ENCODE results near the gene UBAC1. TPM values are rescaled to one million over a fixed set of nuclear protein-coding genes. Genes with fewer than 3 reads are reported as not detected.

Gene UBAC1
- total and polyA plus RNA-seq, 10 of the 15 experiments (the other 5 are each of a cell fraction or from before 2014, with no cell fraction given), result 16.7 to 54.6 (median 38.5) TPM

DNA sequence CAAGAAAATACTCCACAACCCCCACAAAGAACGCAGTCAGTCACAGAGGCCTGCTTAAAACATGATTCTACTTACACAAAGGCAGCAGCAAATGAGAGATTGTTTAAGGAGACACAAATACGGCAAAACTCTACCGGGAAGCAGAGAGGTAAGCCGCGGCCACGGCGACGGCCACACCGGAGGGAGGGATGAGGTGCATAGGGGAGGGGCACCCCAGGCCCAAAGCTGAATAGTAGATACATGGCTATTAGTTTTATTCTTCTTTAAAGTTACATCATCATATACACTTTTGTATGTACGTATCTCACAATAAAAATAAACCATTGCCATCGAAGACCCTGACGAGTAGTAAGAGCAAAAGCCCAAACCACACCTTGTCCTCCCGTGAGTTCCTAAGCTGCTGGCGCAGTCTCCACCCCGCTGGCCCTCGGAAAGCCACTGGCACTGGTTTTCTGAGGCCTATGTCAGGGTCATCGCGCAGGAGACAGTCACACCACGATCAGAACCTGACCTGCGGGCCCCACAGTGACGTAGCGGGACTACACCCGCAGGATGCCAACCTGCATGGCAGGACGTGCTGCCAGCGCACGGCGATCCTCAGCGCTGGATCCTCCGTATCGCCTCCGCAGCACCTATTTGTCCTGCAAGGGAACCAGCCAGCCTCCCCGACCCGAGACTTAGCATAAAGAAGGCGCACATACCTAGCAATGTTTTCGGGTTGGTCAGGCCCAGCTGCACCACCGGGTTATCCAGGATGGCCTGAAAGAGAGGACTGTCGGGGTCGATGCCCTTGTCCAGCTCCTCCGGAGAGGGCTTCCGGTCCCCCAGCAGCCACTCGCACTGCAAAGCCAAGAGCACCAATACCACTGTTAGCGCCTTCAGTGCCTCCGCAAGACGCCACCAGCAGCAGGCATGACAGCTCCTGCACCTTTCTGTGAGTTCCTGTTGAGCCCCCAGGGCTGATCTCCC is 23.4 kb downstream of the UBAC1 start (continued):
- TF ChIP-seq, protein P1, sequence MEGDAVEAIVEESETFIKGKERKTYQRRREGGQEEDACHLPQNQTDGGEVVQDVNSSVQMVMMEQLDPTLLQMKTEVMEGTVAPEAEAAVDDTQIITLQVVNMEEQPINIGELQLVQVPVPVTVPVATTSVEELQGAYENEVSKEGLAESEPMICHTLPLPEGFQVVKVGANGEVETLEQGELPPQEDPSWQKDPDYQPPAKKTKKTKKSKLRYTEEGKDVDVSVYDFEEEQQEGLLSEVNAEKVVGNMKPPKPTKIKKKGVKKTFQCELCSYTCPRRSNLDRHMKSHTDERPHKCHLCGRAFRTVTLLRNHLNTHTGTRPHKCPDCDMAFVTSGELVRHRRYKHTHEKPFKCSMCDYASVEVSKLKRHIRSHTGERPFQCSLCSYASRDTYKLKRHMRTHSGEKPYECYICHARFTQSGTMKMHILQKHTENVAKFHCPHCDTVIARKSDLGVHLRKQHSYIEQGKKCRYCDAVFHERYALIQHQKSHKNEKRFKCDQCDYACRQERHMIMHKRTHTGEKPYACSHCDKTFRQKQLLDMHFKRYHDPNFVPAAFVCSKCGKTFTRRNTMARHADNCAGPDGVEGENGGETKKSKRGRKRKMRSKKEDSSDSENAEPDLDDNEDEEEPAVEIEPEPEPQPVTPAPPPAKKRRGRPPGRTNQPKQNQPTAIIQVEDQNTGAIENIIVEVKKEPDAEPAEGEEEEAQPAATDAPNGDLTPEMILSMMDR (IDR thresholded peaks at IDR 0.05 in 2 of 3, conservative IDR thresholded peaks at IDR 0.05 in 1 of 3; ENCODE audit: control insufficient read depth in 2 of 3, extremely low read depth in 1 of 3, insufficient read depth in 1 of 3, low read depth in 3 of 3, low read length in 3 of 3), result no peak

DNA sequence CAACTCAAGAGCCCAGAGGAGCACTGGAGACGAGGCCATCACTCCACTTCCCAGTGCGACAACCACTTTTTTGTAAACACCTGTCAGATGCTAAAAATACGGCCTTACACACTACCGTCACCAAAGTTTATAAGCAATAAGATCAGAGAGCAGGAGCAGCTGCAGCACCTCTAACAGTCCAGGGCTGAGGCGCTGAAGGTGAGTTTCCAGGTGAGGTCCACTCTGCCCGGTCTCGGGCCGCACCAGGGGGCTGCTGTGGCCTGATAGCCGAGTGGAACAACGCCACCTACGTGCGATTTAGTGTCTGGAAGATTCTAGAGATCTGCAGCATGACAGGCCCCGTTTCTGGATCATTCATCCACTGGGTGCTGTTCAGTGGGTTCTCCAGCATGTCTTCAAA is 28.1 kb downstream of the UBAC1 start:
- Histone ChIP-seq H3K36me3 (ENCODE audit: control insufficient read depth in 2 of 2, insufficient read depth in 2 of 2, low read length in 1 of 2) (peaks cover 7 to 15% of the 10 kb centered on the region in 2 experiments; a peak in 3 of 4 replicates), H2AFZ (ENCODE audit: control insufficient read depth, low read depth, low read length) (no peak overlapping the region), H3K79me2 (ENCODE audit: control insufficient read depth, insufficient read depth, low read length) (no peaks in the 10 kb centered on the region), H3K27me3 (replicated peaks in 1 of 2; ENCODE audit: control insufficient read depth in 2 of 2, insufficient read depth in 2 of 2, low read length in 1 of 2) (no peaks in the 10 kb centered on the region), H3K9me3 (replicated peaks; ENCODE audit: control insufficient read depth, insufficient read depth, low read length) (no peaks in the 10 kb centered on the region; the same call in 2 of the 3 replicates), H4K20me1 (ENCODE audit: control insufficient read depth, insufficient read depth) (no peaks in the 10 kb centered on the region), H3K4me2 (ENCODE audit: control insufficient read depth, insufficient read depth) (no peak overlapping the region), H3K4me1 (ENCODE audit: control insufficient read depth, insufficient read depth, low read length) (no peaks in the 10 kb centered on the region), H3K27ac (ENCODE audit: control insufficient read depth, insufficient read depth) (no peak overlapping the region), H3K4me3 (no peak overlapping the region), H3K9ac (ENCODE audit: control insufficient read depth, insufficient read depth, low read length) (no peak overlapping the region)
- ChIA-PET SMC1A (ENCODE audit: uncharacterized antibody, unreplicated experiment) (no interaction called here), RAD21 (ENCODE audit: unreplicated experiment) (no interaction called here), POLR2A (no interaction called here), CTCF (no interaction called here)
- no TSS peak for BruUV-seq (replicated peaks)
- intact Hi-C loops (cut with micrococcal nuclease; ENCODE audit: unreplicated experiment), result no loop called here
- ATAC-seq, result no peak
- no peak for FAIRE-seq
- WGBS (ENCODE audit: insufficient coverage, insufficient replicate concordance, low lambda C conversion rate, missing lambda C conversion rate), result 98% methylated on average over 13 of the region's 13 CpGs
- in situ Hi-C loops (cut with MboI), result no loop called here
- DNase-seq (ENCODE audit: low read depth, low spot score), result no peak
- TF ChIP-seq MYB (IDR thresholded peaks at IDR 0.05; ENCODE audit: borderline replicate concordance, low read depth, low read length), result no peak
- TF ChIP-seq SREBF2 (IDR thresholded peaks at IDR 0.05; ENCODE audit: low read length), result no peak
- no peak for TF ChIP-seq SP1 (IDR thresholded peaks at IDR 0.05; ENCODE audit: low read depth, low read length)
- TF ChIP-seq CHD2 (IDR thresholded peaks at IDR 0.05; ENCODE audit: borderline replicate concordance, low read depth, low read length), result no peak
- TF ChIP-seq MEF2B (IDR thresholded peaks at IDR 0.05; ENCODE audit: partially characterized antibody, poor library complexity, severe bottlenecking), result no peak
- TF ChIP-seq, protein P2, sequence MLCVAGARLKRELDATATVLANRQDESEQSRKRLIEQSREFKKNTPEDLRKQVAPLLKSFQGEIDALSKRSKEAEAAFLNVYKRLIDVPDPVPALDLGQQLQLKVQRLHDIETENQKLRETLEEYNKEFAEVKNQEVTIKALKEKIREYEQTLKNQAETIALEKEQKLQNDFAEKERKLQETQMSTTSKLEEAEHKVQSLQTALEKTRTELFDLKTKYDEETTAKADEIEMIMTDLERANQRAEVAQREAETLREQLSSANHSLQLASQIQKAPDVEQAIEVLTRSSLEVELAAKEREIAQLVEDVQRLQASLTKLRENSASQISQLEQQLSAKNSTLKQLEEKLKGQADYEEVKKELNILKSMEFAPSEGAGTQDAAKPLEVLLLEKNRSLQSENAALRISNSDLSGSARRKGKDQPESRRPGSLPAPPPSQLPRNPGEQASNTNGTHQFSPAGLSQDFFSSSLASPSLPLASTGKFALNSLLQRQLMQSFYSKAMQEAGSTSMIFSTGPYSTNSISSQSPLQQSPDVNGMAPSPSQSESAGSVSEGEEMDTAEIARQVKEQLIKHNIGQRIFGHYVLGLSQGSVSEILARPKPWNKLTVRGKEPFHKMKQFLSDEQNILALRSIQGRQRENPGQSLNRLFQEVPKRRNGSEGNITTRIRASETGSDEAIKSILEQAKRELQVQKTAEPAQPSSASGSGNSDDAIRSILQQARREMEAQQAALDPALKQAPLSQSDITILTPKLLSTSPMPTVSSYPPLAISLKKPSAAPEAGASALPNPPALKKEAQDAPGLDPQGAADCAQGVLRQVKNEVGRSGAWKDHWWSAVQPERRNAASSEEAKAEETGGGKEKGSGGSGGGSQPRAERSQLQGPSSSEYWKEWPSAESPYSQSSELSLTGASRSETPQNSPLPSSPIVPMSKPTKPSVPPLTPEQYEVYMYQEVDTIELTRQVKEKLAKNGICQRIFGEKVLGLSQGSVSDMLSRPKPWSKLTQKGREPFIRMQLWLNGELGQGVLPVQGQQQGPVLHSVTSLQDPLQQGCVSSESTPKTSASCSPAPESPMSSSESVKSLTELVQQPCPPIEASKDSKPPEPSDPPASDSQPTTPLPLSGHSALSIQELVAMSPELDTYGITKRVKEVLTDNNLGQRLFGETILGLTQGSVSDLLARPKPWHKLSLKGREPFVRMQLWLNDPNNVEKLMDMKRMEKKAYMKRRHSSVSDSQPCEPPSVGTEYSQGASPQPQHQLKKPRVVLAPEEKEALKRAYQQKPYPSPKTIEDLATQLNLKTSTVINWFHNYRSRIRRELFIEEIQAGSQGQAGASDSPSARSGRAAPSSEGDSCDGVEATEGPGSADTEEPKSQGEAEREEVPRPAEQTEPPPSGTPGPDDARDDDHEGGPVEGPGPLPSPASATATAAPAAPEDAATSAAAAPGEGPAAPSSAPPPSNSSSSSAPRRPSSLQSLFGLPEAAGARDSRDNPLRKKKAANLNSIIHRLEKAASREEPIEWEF (IDR thresholded peaks at IDR 0.05; ENCODE audit: insufficient replicate concordance, low read depth, low read length), result no peak
- TF ChIP-seq, protein P3, sequence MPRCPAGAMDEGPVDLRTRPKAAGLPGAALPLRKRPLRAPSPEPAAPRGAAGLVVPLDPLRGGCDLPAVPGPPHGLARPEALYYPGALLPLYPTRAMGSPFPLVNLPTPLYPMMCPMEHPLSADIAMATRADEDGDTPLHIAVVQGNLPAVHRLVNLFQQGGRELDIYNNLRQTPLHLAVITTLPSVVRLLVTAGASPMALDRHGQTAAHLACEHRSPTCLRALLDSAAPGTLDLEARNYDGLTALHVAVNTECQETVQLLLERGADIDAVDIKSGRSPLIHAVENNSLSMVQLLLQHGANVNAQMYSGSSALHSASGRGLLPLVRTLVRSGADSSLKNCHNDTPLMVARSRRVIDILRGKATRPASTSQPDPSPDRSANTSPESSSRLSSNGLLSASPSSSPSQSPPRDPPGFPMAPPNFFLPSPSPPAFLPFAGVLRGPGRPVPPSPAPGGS (IDR thresholded peaks at IDR 0.05; ENCODE audit: borderline replicate concordance, insufficient read depth, low read depth, low read length, poor library complexity, severe bottlenecking), result no peak
- no peak for TF ChIP-seq NBN (IDR thresholded peaks at IDR 0.05)
- TF ChIP-seq EGR1 (IDR thresholded peaks at IDR 0.05; ENCODE audit: borderline replicate concordance in 1 of 2, low read depth in 2 of 2, low read length in 2 of 2), result no peak
- no peak for TF ChIP-seq NFXL1 (IDR thresholded peaks at IDR 0.05; ENCODE audit: borderline replicate concordance)
